Endometrial microvascular endothelial cells (primary cell): ENCODE data around the gene NRL. TPM values are rescaled to one million over a fixed set of nuclear protein-coding genes. Genes with fewer than 3 reads are reported as not detected.

Source experiments
- in situ Hi-C: cut with HindIII; loops from 2 replicates; pipeline ENCODE4 v1.10.0; 2017; ENCODE audit warnings: low sequenced_read_pairs, low pct_unique_long_range_greater_than_20kb; ENCODE audit errors: inconsistent ontology term
- total RNA-seq: library from RNA; depleted of rRNA; stranded (reverse); fragments of >200 nt; gene quantifications from one replicate; pipeline ENCODE4 v1.2.3, GENCODE V29; 2015; ENCODE audit errors: inconsistent ontology term

Gene NRL
- total RNA-seq, 1 donor from 2014 or later: 0.65 TPM

DNA sequence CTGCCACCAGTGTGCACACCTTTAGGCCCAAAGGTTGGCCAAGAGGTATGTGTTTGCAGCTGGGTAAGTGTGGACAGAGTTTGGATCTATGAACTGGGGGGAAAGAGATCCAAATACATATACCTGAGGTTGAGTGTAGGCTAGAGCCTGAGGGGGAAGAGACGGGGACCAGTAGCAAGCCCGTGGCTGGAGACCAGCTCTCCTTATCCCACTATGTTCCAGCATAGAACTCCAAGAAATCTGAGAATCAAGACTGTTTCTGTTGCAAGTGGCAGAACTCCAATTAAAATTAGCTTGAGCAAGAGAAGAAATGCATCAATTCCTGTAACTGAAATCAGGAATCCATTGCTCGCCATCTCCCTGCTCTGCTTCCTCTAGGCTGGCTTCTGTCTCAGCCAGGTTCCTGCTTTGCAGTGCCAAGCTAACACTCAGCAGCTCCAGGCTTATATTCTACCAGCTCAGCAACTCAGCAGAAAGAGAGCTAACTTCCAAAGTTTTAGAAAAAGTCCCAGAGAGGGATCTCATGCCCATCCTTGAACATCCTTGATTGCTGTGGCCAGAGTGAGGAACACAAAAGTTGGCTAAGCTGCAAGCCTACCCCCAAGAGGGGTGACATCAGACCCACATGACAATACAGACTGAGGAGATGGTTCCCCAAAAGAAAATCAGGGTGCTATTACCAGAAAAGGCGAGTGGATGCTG lies 22.1 kb downstream of the NRL start:
- in situ Hi-C loops: no loop called here

DNA sequence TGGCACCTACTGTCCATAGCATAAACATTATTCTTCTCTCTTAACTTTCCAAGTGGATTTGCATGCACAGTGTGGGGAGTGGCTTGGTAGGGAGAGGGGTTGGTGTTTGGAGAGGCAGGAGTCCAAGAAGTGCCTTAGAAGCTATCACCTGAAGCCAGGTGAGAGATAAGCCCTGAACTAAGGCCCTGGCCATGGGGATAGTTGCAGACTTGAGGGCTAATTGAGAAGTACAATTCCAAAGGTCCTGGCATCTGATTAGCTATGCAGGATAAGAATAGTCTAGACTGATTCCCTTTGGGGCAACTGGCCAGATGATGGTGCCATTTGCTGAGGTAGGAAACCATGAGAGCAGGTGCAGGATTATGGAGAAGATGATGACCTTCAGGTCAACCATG lies 22.6 kb downstream of the NRL start:
- in situ Hi-C loops: no loop called here

DNA sequence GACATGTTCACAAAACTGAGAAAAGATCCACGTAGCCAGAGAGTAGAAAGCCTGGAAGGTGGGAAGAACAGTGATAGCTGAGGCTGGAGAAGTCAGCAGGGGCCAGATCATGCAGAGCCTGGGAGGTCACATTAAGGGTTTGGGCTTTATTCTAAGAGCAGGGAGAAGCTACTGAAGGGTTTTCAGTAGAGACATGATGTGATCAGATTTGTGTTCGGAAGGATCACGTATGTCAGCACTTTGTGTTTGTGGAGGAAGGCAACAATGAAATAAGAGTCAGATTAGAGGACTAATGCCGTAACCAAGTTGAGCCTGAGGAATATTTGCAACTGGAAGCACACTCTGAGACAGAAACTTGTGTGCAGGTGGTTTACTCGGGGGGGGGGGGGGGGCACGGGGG lies 24.9 kb downstream of the NRL start:
- in situ Hi-C loops: no loop called here

DNA sequence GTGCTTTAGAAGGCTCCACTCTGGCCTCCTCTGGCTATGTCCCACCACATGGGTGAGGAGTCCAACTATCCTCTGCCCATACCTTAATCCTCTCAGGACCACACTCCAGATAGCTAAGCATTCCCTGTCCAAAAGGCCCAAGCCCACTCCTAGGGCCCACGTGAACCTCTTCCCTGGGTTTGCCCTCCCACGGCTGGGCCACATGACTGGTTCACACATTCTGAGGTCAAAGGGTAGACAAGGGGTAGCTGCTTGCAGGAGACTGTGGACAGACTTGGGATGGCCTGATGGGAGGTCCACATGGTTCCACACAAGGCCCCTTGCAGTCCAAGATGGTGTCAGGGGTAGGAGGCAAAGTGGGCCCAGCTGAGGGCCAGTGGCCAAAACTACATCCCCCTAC lies 26.7 kb downstream of the NRL start:
- in situ Hi-C loops: no loop called here

- in situ Hi-C loops: no loop called here
Measured at GRCh38 chr14:24087004-24087403, 27.7 kb downstream of the NRL start.

GRCh38 chr14:24086193-24086955 lies 28.4 kb downstream of the NRL start:
- in situ Hi-C loops: no loop called here

DNA sequence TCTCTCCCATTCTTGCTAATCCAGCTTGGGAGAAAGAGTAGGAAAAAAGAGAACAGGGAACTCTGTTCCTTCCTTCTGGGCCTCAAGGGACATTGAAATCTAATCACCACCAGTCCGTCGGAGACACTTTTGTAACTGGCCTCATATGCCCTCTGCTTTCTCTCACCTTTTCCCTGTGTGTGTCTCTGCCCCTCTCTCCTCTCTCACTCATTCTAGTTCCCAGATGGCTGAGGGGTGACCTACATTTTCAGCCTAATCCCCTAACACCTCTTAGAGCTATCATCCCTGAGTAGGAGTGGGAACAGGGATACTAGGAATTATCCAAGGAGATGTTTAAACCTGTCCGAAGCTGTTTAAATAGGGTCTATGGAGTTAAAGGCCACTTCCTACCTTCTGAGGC lies 29.5 kb downstream of the NRL start:
- in situ Hi-C loops: no loop called here

DNA sequence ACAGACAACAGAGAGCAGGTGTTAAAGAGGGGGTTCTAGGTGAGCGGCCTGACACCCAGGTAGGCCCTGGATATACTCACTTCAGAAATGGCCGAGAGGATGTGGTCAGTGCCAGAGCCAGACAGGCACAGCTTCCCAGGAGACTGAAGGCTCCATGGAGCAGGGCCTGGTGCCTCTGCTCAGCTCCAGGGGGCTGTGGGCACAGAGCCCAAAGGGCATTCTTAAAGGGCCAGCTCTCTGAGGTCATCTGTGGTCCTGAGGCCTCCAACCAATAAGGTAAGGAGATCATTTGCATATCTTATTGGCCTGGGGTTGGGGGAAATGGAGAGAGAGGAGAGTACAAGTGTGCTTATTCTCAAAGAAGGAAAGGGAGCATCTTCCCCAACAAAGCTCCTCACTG lies 30.3 kb downstream of the NRL start:
- in situ Hi-C loops: no loop called here

DNA sequence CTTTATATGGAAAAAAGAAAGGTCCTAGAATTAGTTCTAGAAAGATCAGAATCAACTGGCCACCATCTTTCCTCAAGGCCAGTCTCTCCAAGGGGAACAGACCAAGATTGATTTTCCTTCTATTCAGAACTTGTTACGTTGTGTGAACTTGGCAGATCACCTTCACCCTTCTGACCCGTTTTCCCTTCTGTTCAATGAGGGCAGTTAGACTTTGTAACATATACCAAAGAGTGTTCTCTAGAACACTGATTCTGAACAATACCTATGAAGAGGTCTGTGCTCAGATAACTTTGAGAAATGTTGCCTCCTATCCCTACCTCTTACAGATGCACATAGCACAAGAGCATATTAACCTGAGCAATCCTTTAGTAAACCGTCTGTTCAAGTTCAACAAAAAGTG lies 31.3 kb downstream of the NRL start:
- in situ Hi-C loops: no loop called here

DNA sequence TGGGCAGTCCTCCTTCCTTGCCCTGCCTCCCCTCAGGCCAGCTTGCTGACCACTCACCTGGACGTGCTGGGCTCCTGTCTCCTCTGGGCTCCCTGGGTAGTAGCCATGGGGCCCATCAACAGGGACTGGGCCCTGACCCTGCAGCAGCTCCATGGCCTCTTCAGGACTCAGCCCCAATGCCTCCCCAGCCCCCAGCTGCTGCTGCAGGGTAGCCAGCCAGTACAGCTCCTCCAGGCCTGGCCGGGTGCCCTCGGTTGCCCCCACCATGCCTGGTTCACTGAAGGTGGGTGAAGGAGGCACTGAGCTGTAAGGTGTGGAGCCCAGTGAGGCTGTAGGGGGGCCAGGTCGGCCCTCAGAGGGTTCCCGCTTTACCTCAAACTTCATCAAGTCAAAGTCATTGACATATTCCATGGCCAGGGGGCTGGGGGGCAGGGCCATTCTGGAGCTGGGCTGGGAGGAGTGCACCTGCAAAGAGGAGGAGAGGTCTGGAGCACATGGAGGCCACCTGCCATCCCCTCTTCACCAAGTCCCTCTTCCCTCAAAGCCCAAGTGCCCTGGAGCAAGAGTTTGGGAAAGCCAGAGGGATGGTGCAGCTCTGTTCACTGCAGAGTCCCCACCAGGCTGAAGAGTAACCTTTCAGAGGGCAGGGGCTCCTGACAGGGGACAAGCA lies 32.2 kb downstream of the NRL start:
- in situ Hi-C loops: no loop called here

GRCh38 chr14:24081739-24082211 lies 33.0 kb downstream of the NRL start:
- in situ Hi-C loops: no loop called here

- in situ Hi-C loops: no loop called here
Measured at GRCh38 chr14:24080888-24081738, 33.6 kb downstream of the NRL start.

DNA sequence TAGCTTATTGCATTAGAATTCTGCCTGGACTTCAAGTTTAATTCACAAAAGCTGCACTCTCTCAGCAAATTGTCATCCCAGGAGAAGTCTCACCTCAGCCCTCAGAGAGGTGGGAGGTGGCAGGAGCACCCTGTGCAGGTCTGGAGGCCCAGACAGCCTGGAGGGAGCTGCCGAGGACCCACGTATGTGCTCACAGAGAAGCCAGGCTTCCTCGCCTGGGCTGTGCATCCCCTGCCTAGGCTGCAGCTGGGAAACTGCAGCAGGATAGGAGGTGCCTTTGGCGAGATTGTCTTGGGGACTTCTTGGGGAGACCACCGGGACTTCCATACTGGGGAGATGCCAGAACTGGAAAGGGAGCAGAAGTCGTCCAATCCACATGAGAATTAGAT lies 34.6 kb downstream of the NRL start:
- in situ Hi-C loops: no loop called here

DNA sequence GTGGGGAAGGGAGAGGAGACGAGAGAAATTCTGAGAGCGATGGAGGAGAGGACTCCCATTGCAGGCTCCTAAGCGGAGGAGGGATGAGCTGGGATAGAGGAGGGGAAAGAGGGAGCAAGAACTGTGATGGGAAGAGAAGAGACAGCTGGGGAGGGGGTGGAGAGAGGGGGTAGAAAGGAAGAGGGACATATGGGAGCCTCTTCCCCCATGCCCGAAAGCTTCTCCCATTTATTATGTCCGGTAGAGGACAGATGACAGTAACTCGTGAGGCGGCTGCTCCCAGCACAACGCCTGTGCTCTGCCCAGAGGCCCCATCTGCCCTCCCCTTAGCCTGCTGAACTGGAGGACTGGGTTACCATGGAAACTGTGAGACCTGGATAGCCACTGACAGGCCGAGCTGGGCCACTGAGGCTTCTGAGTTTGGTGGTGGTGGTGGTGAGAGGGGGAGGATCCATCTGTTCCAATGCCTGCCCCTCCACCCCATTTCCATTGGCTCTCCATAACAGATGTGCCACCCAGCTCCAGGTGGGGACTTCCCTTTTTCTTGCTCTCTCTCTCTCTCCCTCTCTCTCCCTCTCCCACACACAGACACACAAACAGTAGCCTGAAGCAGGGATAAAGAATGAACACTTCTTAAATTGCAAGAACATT lies 35.1 kb downstream of the NRL start:
- in situ Hi-C loops: no loop called here

GRCh38 chr14:24078146-24078545 lies 36.6 kb downstream of the NRL start:
- in situ Hi-C loops: no loop called here

GRCh38 chr14:24077086-24077485 lies 37.7 kb downstream of the NRL start:
- in situ Hi-C loops: no loop called here

GRCh38 chr14:24076302-24076601 lies 38.5 kb downstream of the NRL start:
- in situ Hi-C loops: no loop called here

DNA sequence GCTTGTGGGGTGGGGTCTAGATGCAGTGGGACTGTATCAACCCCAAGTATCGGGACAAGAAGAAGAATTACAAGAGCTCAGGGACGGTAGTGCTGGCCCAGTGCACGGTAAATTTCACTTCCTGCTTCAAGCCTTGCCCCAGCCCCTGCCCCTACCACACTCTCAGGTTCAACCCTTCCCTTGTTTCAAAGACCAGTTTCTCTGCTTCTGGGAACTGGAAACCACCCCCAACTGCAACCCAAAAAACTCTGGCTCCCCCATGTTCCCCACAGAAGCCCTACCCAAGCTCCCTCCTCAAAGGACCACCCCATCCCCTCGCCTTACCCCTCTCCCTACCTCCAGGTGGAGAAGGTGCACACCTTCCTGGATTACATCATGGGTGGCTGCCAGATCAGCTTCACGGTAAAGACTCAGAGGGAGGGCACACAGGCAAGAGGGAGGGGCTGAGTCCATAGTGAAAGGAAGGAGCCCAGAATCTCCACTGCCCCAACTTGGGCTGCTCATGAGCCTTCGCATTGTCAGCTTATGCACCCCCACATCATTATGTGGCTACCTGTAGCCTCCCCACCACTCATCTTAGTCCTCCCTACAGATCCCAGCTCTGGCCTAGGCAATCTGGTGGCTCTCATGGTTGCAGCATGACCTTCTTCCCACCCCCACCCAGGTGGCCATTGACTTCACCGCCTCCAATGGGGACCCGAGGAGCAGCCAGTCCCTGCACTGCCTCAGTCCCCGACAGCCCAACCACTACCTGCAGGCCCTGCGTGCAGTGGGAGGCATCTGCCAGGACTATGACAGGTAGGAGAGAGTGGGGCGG lies 39.1 kb downstream of the NRL start:
- in situ Hi-C loops: no loop called here
